ENCODE measurements around the gene SLC25A39.
"Not testable (repeated sequence)": the region's sequence is repeated elsewhere in the genome, so short reads cannot be mapped to it uniquely, and the experiment has no call there.

GRCh38 chr17:44365051-44365450 is 40.4 kb upstream of the SLC25A39 start:
- TF ChIP-seq POLR2A (IDR thresholded peaks at IDR 0.05) = not testable (repeated sequence)
- TF ChIP-seq, protein P1, sequence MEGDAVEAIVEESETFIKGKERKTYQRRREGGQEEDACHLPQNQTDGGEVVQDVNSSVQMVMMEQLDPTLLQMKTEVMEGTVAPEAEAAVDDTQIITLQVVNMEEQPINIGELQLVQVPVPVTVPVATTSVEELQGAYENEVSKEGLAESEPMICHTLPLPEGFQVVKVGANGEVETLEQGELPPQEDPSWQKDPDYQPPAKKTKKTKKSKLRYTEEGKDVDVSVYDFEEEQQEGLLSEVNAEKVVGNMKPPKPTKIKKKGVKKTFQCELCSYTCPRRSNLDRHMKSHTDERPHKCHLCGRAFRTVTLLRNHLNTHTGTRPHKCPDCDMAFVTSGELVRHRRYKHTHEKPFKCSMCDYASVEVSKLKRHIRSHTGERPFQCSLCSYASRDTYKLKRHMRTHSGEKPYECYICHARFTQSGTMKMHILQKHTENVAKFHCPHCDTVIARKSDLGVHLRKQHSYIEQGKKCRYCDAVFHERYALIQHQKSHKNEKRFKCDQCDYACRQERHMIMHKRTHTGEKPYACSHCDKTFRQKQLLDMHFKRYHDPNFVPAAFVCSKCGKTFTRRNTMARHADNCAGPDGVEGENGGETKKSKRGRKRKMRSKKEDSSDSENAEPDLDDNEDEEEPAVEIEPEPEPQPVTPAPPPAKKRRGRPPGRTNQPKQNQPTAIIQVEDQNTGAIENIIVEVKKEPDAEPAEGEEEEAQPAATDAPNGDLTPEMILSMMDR (IDR thresholded peaks at IDR 0.05) = not testable (repeated sequence)
